Neural progenitor cell (in vitro differentiated cells): ENCODE data around the gene GTF2F1. TPM values are rescaled to one million over a fixed set of nuclear protein-coding genes. Genes with fewer than 3 reads are reported as not detected.
"Not testable (repeated sequence)": the region's sequence is repeated elsewhere in the genome, so short reads cannot be mapped to it uniquely, and the experiment has no call there.

Experiments
- DNase-seq: peaks from one replicate; pipeline ENCODE4 v3.0.0-alpha.2; 2016; ENCODE audit warnings: low spot score
- H2AFZ ChIP-seq: fragments of 200-600 bp; sonication (generic); replicated peaks from 2 replicates; pipeline ENCODE4 v1.6.1; 2016; ENCODE audit warnings: antibody characterized with exemption
- H3F3A ChIP-seq: fragments of 200-600 bp; sonication (generic); 2 replicates; pipeline ENCODE4 v1.6.1; 2016; ENCODE audit warnings: antibody characterized with exemption, low read depth
- H3K27ac ChIP-seq: fragments of 200-600 bp; sonication (generic); 2 replicates; pipeline ENCODE4 v1.5.1; 2016; ENCODE audit warnings: mild to moderate bottlenecking
- H3K27me3 ChIP-seq: fragments of 200-600 bp; sonication (generic); 2 replicates; pipeline ENCODE4 v1.6.1; 2016; ENCODE audit warnings: mild to moderate bottlenecking, moderate library complexity
- H3K36me3 ChIP-seq: fragments of 200-600 bp; sonication (generic); 2 replicates; pipeline ENCODE4 v1.5.1; 2016
- H3K4me1 ChIP-seq: fragments of 200-600 bp; sonication (generic); 2 replicates; pipeline ENCODE4 v1.6.1; 2016; ENCODE audit warnings: mixed run types
- H3K4me2 ChIP-seq: fragments of 200-600 bp; sonication (generic); 2 replicates; pipeline ENCODE4 v1.6.1; 2016
- H3K4me3 ChIP-seq: fragments of 200-600 bp; sonication (generic); 2 replicates; pipeline ENCODE4 v1.5.1; 2016
- H3K79me2 ChIP-seq: fragments of 200-600 bp; sonication (generic); 2 replicates; pipeline ENCODE4 v1.6.1; 2016; ENCODE audit warnings: low read depth
- H3K9ac ChIP-seq: fragments of 200-600 bp; sonication (generic); 2 replicates; pipeline ENCODE4 v1.6.1; 2016
- H3K9me3 ChIP-seq: fragments of 200-600 bp; sonication (generic); 2 replicates; pipeline ENCODE4 v1.5.1; 2016; ENCODE audit warnings: low read depth
- H4K20me1 ChIP-seq: fragments of 200-600 bp; sonication (generic); 2 replicates; pipeline ENCODE4 v1.6.1; 2016; ENCODE audit warnings: low read depth
- H3K27ac Mint-ChIP-seq: 3 replicates; pipeline ENCODE4 v1.8.0; 2021; ENCODE audit warnings: mixed read lengths
- H3K27me3 Mint-ChIP-seq: 2 replicates; pipeline ENCODE4 v1.8.0; 2022; ENCODE audit warnings: low read depth, mild to moderate bottlenecking, inconsistent platforms, moderate library complexity, mixed read lengths; ENCODE audit not compliant: insufficient read depth
- H3K36me3 Mint-ChIP-seq: 3 replicates; pipeline ENCODE4 v1.8.0; 2021; ENCODE audit warnings: mixed read lengths
- H3K4me1 Mint-ChIP-seq: 3 replicates; pipeline ENCODE4 v1.8.0; 2021; ENCODE audit warnings: mixed read lengths
- H3K4me3 Mint-ChIP-seq: 3 replicates; pipeline ENCODE4 v1.8.0; 2021; ENCODE audit warnings: mild to moderate bottlenecking, moderate library complexity, mixed read lengths
- H3K9me3 Mint-ChIP-seq: 3 replicates; pipeline ENCODE4 v1.8.0; 2020; ENCODE audit warnings: mixed read lengths
- EZH2 ChIP-seq: fragments of 200-600 bp; sonication (generic); IDR thresholded peaks from 2 replicates; pipeline ENCODE4 v1.6.1; 2017; ENCODE audit warnings: antibody characterized with exemption, mild to moderate bottlenecking, moderate library complexity
- EZH2phosphoT487 ChIP-seq: fragments of 200-600 bp; sonication (generic); IDR thresholded peaks from 2 replicates; pipeline ENCODE4 v1.6.1; 2017; ENCODE audit warnings: antibody characterized with exemption
- total RNA-seq: library from RNA; depleted of rRNA; stranded (reverse); fragments of >200 nt; gene quantifications from 2 replicates; pipeline ENCODE4 v1.2.3, GENCODE V29; 2015; ENCODE audit warnings: low replicate concordance
- TF ChIP-seq, protein P1 (sequence below): fragments of 200-600 bp; sonication (generic); IDR thresholded peaks from 2 replicates; pipeline ENCODE4 v1.5.1; 2017; ENCODE audit warnings: antibody characterized with exemption, mild to moderate bottlenecking

GTF2F1 gene
- total RNA-seq, 1 donor from 2014 or later = 36.9 TPM

DNA sequence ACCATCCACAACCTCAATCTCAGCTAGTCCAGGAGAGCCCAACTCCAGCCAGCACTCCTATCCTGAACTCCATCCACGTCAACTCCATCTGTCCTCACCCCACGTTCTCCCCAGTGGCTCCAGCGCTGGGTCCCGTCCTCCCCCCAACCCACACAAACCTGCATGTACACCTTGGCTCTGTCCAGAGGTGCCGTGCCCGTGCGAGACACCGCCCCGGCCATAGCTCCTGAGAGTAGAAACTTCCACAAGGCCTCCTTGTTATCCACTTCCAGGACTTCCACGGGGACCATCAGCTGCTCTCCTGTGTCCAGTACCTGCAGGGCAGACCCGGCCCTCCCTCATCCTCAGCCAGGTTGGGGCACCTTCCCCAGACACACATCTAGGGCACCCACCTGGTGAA lies 38.9 kb upstream of the GTF2F1 start:
- DNase-seq = no peak
- Histone ChIP-seq H3K9ac (no peak overlapping the region), H3K9me3 (no peaks in the 10 kb centered on the region), H3K79me2 (no peaks in the 10 kb centered on the region), H3K4me2 (no peak overlapping the region), H4K20me1 (no peaks in the 10 kb centered on the region), H3K36me3 (no peaks in the 10 kb centered on the region), H3K27ac (no peak overlapping the region), H3K4me1 (no peaks in the 10 kb centered on the region), H2AFZ (no peak overlapping the region), H3K27me3 (peaks cover 13% of the 10 kb centered on the region), H3F3A (no peaks in the 10 kb centered on the region), H3K4me3 (no peak overlapping the region)
- peaks cover 7% of the 10 kb centered on the region for H3K27me3 Mint-ChIP-seq
- H3K27ac Mint-ChIP-seq = no peak overlapping the region
- H3K36me3 Mint-ChIP-seq = no peaks in the 10 kb centered on the region
- TF ChIP-seq EZH2 = no peak
- no peak for TF ChIP-seq EZH2phosphoT487
- TF ChIP-seq, protein P1, sequence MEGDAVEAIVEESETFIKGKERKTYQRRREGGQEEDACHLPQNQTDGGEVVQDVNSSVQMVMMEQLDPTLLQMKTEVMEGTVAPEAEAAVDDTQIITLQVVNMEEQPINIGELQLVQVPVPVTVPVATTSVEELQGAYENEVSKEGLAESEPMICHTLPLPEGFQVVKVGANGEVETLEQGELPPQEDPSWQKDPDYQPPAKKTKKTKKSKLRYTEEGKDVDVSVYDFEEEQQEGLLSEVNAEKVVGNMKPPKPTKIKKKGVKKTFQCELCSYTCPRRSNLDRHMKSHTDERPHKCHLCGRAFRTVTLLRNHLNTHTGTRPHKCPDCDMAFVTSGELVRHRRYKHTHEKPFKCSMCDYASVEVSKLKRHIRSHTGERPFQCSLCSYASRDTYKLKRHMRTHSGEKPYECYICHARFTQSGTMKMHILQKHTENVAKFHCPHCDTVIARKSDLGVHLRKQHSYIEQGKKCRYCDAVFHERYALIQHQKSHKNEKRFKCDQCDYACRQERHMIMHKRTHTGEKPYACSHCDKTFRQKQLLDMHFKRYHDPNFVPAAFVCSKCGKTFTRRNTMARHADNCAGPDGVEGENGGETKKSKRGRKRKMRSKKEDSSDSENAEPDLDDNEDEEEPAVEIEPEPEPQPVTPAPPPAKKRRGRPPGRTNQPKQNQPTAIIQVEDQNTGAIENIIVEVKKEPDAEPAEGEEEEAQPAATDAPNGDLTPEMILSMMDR = no peak
- H3K4me3 Mint-ChIP-seq = no peak overlapping the region
- no peaks in the 10 kb centered on the region for H3K9me3 Mint-ChIP-seq
- H3K4me1 Mint-ChIP-seq = no peaks in the 10 kb centered on the region

DNA sequence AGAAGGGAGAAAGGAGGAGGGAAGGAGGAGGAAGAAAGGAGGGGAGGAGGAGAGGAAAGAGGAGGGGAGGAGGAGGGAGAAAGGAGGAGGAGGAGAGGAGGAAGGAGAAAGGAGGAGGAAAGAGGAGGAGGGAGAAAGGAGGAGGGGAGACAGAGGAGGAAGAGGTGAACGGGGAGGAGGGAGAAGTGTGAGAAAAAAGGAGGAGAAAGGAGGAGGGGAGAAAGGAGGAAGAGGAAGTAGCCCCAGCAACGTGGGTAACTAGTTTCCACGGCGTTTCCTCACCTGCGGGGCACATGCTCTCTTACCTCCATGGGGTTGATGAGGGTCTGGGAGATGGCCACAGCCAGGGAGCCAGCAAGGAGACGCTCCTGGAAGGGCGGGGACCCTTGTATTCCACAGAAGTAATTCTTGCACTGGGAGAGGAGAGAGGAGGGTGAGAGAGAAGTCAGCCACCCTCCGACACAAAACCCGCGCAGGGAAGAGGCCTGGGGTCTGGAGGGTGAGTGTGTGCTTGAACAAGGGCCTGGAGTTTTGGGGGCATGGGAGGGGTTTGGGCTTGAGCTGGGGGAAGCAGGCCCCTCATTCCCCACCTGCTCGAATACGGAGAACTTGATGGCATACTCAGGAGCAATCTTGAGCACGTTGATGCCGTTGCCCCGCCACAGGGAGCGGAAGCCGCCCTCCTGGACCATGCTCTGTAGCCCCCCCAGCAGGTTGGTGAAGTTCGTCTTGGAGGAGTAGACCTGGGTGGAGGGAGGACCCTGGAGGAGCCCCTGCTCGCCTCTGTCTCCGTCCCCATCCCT lies 36.7 kb upstream of the GTF2F1 start:
- H3K27ac Mint-ChIP-seq = no peak overlapping the region
- TF ChIP-seq, protein P1 = no peak
- no peak for TF ChIP-seq EZH2phosphoT487
- no peak for TF ChIP-seq EZH2
- no peak overlapping the region for H3K4me3 Mint-ChIP-seq

DNA sequence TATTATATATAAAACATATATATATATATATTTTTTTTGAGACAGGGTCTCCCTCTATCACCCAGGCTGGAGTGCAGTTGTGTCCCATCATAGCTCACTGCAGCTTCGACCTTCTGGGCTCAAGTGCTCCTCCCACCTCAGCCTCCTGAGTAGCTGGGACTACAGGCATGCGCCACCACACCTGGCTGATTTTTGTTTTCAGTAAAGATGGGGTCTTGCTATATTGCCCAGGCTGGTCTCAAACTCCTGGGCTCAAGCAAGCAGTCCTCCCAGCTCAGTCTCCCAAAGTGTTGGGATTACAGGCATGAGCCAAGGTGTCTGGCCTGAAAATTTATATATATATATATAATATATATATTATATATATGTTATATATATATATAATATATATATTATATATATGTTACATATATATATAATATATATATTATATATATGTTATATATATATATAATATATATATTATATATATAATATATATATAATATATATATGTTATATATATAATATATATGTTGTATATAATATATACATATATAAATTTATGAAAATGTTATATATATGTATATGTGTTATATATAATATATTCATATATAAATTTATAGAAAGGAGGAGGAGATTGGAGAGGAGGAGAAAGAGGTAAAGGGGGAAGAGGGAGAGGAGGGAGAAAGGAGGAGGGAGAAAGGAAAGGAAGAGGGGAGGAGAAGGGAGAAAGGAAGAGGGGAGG lies 35.9 kb upstream of the GTF2F1 start:
- not testable (repeated sequence) for H3K4me3 Mint-ChIP-seq, H3K79me2 ChIP-seq, H3K4me1 ChIP-seq, H3K4me2 ChIP-seq, H3K9ac ChIP-seq, H3F3A ChIP-seq, H3K36me3 Mint-ChIP-seq, H3K9me3 Mint-ChIP-seq, H3K4me3 ChIP-seq, H3K36me3 ChIP-seq, H3K27ac ChIP-seq, H3K27ac Mint-ChIP-seq, H3K27me3 Mint-ChIP-seq, H3K4me1 Mint-ChIP-seq, H4K20me1 ChIP-seq, H3K9me3 ChIP-seq, H2AFZ ChIP-seq, DNase-seq
- peaks cover 13% of the 10 kb centered on the region for H3K27me3 ChIP-seq

More for the DNA sequence above, 36.7 kb upstream of the GTF2F1 start:
- Histone ChIP-seq H4K20me1 (no peaks in the 10 kb centered on the region), H3K27me3 (peaks cover 13% of the 10 kb centered on the region), H3F3A (peaks cover 5% of the 10 kb centered on the region), H2AFZ (no peak overlapping the region), H3K79me2 (no peaks in the 10 kb centered on the region), H3K4me3 (no peak overlapping the region), H3K9me3 (no peaks in the 10 kb centered on the region), H3K9ac (no peak overlapping the region), H3K4me2 (no peak overlapping the region), H3K36me3 (no peaks in the 10 kb centered on the region), H3K27ac (no peak overlapping the region), H3K4me1 (no peaks in the 10 kb centered on the region)
- Mint-ChIP-seq H3K9me3 (no peaks in the 10 kb centered on the region), H3K27me3 (peaks cover 9% of the 10 kb centered on the region), H3K36me3 (no peaks in the 10 kb centered on the region), H3K4me1 (peaks cover 9% of the 10 kb centered on the region)
- no peak for DNase-seq

DNA sequence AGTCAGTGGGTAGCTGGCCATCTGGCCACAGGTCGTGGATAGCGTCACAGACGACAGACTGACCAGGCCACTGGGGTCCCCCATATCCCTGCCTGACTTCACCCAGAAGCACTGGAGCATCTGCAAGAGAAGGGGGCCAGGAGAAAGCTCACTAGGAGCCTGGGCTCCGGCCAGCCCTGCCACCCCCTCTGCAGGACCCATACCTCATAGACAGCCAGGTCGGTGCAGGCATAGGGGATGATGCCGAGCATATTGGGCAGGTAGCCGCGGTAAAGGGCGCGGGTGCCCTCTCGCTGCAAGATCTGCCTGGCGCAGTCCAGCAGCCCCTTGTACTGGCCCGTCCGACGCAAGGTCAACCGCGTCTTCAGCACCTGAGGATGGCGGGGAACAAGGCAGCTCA lies 34.2 kb upstream of the GTF2F1 start:
- H3K27me3 ChIP-seq = peaks cover 13% of the 10 kb centered on the region
- no peaks in the 10 kb centered on the region for H3K9me3 Mint-ChIP-seq
- H3K9ac ChIP-seq = no peak overlapping the region
- H3K4me3 Mint-ChIP-seq = no peak overlapping the region
- no peak for DNase-seq
- peaks cover 13% of the 10 kb centered on the region for H3K4me1 ChIP-seq
- H3K27me3 Mint-ChIP-seq = peaks cover 12% of the 10 kb centered on the region
- peaks cover 2% of the 10 kb centered on the region for H3K36me3 Mint-ChIP-seq
- H3K27ac Mint-ChIP-seq = no peak overlapping the region
- no peaks in the 10 kb centered on the region for H3K36me3 ChIP-seq
- H4K20me1 ChIP-seq = peaks cover 21% of the 10 kb centered on the region
- H3K4me2 ChIP-seq = no peak overlapping the region
- H3K4me1 Mint-ChIP-seq = peaks cover 22% of the 10 kb centered on the region
- TF ChIP-seq EZH2phosphoT487 (no peak), EZH2 (no peak)
- TF ChIP-seq, protein P1 = no peak
- H3K27ac ChIP-seq = no peak overlapping the region
- H2AFZ ChIP-seq = no peak overlapping the region
- peaks cover 8% of the 10 kb centered on the region for H3F3A ChIP-seq
- H3K9me3 ChIP-seq = no peaks in the 10 kb centered on the region
- H3K79me2 ChIP-seq = peaks cover 21% of the 10 kb centered on the region
- no peak overlapping the region for H3K4me3 ChIP-seq
